ENCODE measurements around the gene SYTL3. TPM values are rescaled to one million over a fixed set of nuclear protein-coding genes. Genes with fewer than 3 reads are reported as not detected.

The SYTL3 gene
- total RNA-seq, 2 donors from 2014 or later, result 0.58 to 0.79 TPM

GRCh38 chr6:158782432-158783166 lies 132.7 kb downstream of the SYTL3 start:
- H3K27ac Mint-ChIP-seq, result peak overlapping the region; percentile 61
- no peak for DNase-seq
- Histone ChIP-seq H3K36me3 (ENCODE audit: control insufficient read depth, insufficient read depth, low read length) (peaks cover 96% of the 10 kb centered on the region), H3K27me3 (ENCODE audit: control insufficient read depth, insufficient read depth, low read length, poor library complexity, severe bottlenecking) (no peaks in the 10 kb centered on the region), H3K9me3 (ENCODE audit: control insufficient read depth, low read length) (no peaks in the 10 kb centered on the region), H3K9ac (ENCODE audit: extremely low read depth, low read length, poor library complexity, severe bottlenecking) (no peak overlapping the region), H3K4me1 (ENCODE audit: control insufficient read depth, insufficient read depth, low read length) (peaks cover 4% of the 10 kb centered on the region), H3K4me3 (ENCODE audit: low read length) (no peak overlapping the region), H3K27ac (ENCODE audit: low read depth, low read length) (no peak overlapping the region)
- H3K4me3 Mint-ChIP-seq, result no peak overlapping the region
- no peak for TF ChIP-seq CTCF (conservative IDR thresholded peaks at IDR 0.05)
- H3K27me3 Mint-ChIP-seq (ENCODE audit: insufficient read depth), result no peaks in the 10 kb centered on the region
- H3K36me3 Mint-ChIP-seq (ENCODE audit: low read depth), result peaks cover 94% of the 10 kb centered on the region
- no peaks in the 10 kb centered on the region for H3K9me3 Mint-ChIP-seq
- WGBS, 2 experiments (ENCODE audit: insufficient coverage in 1 of 2, insufficient read length in 1 of 2), result 92 to 96% methylated on average over 9 to 11 of the region's 11 CpGs
- H3K4me1 Mint-ChIP-seq, result peaks cover 20% of the 10 kb centered on the region

GRCh38 chr6:158783167-158783450 lies 133.3 kb downstream of the SYTL3 start:
- Histone ChIP-seq H3K36me3 (ENCODE audit: control insufficient read depth, insufficient read depth, low read length) (peaks cover 96% of the 10 kb centered on the region), H3K27ac (ENCODE audit: low read depth, low read length) (no peak overlapping the region), H3K9ac (ENCODE audit: extremely low read depth, low read length, poor library complexity, severe bottlenecking) (no peak overlapping the region), H3K9me3 (ENCODE audit: control insufficient read depth, low read length) (no peaks in the 10 kb centered on the region), H3K27me3 (ENCODE audit: control insufficient read depth, insufficient read depth, low read length, poor library complexity, severe bottlenecking) (no peaks in the 10 kb centered on the region), H3K4me1 (ENCODE audit: control insufficient read depth, insufficient read depth, low read length) (peaks cover 9% of the 10 kb centered on the region), H3K4me3 (ENCODE audit: low read length) (no peak overlapping the region)
- no peak for TF ChIP-seq CTCF (conservative IDR thresholded peaks at IDR 0.05)
- Mint-ChIP-seq H3K27me3 (ENCODE audit: insufficient read depth) (no peaks in the 10 kb centered on the region), H3K36me3 (ENCODE audit: low read depth) (peaks cover 94% of the 10 kb centered on the region), H3K27ac (peak overlapping the region; percentile 61), H3K4me3 (no peak overlapping the region), H3K9me3 (no peaks in the 10 kb centered on the region), H3K4me1 (peaks cover 18% of the 10 kb centered on the region)
- WGBS, 2 experiments (ENCODE audit: insufficient coverage in 1 of 2, insufficient read length in 1 of 2), result 73 to 93% methylated on average over 3 to 4 of the region's 4 CpGs
- DNase-seq, result no peak

DNA sequence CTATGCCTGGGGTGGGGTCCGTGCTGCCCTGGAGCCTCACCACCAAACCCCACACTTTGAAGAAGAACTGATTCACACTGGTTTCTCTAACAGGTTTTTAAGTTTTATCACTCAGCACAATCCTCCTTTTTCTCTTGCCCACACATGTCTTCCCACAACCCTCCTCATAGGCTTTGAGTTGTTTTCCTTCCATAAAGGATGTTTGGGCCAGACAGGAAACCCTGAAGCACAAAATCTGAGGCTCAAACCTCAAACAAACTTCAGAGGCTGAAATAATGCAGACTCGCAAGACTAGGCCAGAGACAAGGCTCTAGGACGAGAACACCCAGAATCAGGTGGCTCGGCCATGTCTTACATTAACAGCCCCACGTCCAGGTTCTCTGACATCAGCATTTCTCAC lies 134.0 kb downstream of the SYTL3 start:
- WGBS, 2 experiments (ENCODE audit: insufficient coverage in 1 of 2, insufficient read length in 1 of 2), result 93 to 96% methylated on average over 4 to 5 of the region's 5 CpGs

More for the DNA sequence above, 134.0 kb downstream of the SYTL3 start:
- Histone ChIP-seq H3K4me3 (ENCODE audit: low read length) (no peak overlapping the region), H3K4me1 (ENCODE audit: control insufficient read depth, insufficient read depth, low read length) (peaks cover 10% of the 10 kb centered on the region), H3K36me3 (ENCODE audit: control insufficient read depth, insufficient read depth, low read length) (peaks cover 96% of the 10 kb centered on the region), H3K9me3 (ENCODE audit: control insufficient read depth, low read length) (no peaks in the 10 kb centered on the region), H3K9ac (ENCODE audit: extremely low read depth, low read length, poor library complexity, severe bottlenecking) (no peak overlapping the region), H3K27ac (ENCODE audit: low read depth, low read length) (no peak overlapping the region), H3K27me3 (ENCODE audit: control insufficient read depth, insufficient read depth, low read length, poor library complexity, severe bottlenecking) (no peaks in the 10 kb centered on the region)
- H3K36me3 Mint-ChIP-seq (ENCODE audit: low read depth), result peaks cover 94% of the 10 kb centered on the region
- H3K27me3 Mint-ChIP-seq (ENCODE audit: insufficient read depth), result no peaks in the 10 kb centered on the region
- no peak for TF ChIP-seq CTCF (conservative IDR thresholded peaks at IDR 0.05)
- H3K27ac Mint-ChIP-seq, result peak overlapping the region; percentile 73
- no peaks in the 10 kb centered on the region for H3K9me3 Mint-ChIP-seq
- no peak for DNase-seq
- H3K4me1 Mint-ChIP-seq, result peaks cover 17% of the 10 kb centered on the region
- H3K4me3 Mint-ChIP-seq, result no peak overlapping the region

Measured in endodermal cell (in vitro differentiated cells).